Mesenchymal stem cell (in vitro differentiated cells and primary cell): ENCODE data around the gene LPAR3.

Experiments used
- DNase-seq: peaks from one replicate; pipeline ENCODE4 v3.0.0-alpha.2; 2013
- H2AFZ ChIP-seq: one replicate; pipeline ENCODE4 v1.6.1; 2013; ENCODE audit warnings: low read depth, mild to moderate bottlenecking, control low read depth, inconsistent platforms, low read length, moderate library complexity
- H2AK5ac ChIP-seq: 2 replicates; pipeline ENCODE4 v1.6.1; 2013; ENCODE audit warnings: low read length, moderate library complexity, mild to moderate bottlenecking, inconsistent platforms; ENCODE audit not compliant: severe bottlenecking
- H2BK120ac ChIP-seq: one replicate; pipeline ENCODE4 v1.6.1; 2013; ENCODE audit warnings: low read depth, mild to moderate bottlenecking, inconsistent platforms, low read length, moderate library complexity
- H2BK12ac ChIP-seq, 2 experiments: one replicate each; pipeline ENCODE4 v1.6.1; 2013; ENCODE audit warnings: inconsistent platforms in 2 of 2, low read length in 2 of 2, mild to moderate bottlenecking in 2 of 2, moderate library complexity in 2 of 2, control low read depth in 1 of 2
- H2BK15ac ChIP-seq: one replicate; pipeline ENCODE4 v1.6.1; 2013; ENCODE audit warnings: mild to moderate bottlenecking, low read depth, inconsistent platforms; ENCODE audit not compliant: poor library complexity, severe bottlenecking
- H2BK5ac ChIP-seq: 2 replicates; pipeline ENCODE4 v1.6.1; 2013; ENCODE audit warnings: low read depth, mild to moderate bottlenecking, low read length, control low read depth, inconsistent platforms; ENCODE audit not compliant: poor library complexity, severe bottlenecking
- H3K14ac ChIP-seq, 2 experiments: one replicate each; pipeline ENCODE4 v1.6.1; 2013; ENCODE audit warnings: inconsistent platforms in 2 of 2, low read length in 2 of 2, control low read depth in 1 of 2, mild to moderate bottlenecking in 1 of 2, moderate library complexity in 1 of 2
- H3K18ac ChIP-seq, 2 experiments: one replicate each; pipeline ENCODE4 v1.6.1; 2013; ENCODE audit warnings: inconsistent platforms in 2 of 2, low read length in 2 of 2, control low read depth in 1 of 2, low read depth in 1 of 2, mild to moderate bottlenecking in 1 of 2
- H3K23ac ChIP-seq, 2 experiments: one replicate each; pipeline ENCODE4 v1.6.1; 2013; ENCODE audit warnings: inconsistent platforms in 2 of 2, low read length in 2 of 2, mild to moderate bottlenecking in 2 of 2, moderate library complexity in 2 of 2, control low read depth in 1 of 2
- H3K27ac ChIP-seq: 2 replicates; pipeline ENCODE4 v1.5.1; 2013; ENCODE audit warnings: mild to moderate bottlenecking, moderate library complexity, low read length, control low read depth, inconsistent platforms; ENCODE audit not compliant: poor library complexity, severe bottlenecking
- H3K27me3 ChIP-seq, 2 experiments: 2 replicates each; pipeline versions ENCODE4 v1.6.1 to v1.7.0; 2013; ENCODE audit warnings: low read length in 2 of 2, mild to moderate bottlenecking in 2 of 2, moderate library complexity in 2 of 2, control low read depth in 1 of 2, inconsistent platforms in 1 of 2; ENCODE audit not compliant: control insufficient read depth in 1 of 2, insufficient read depth in 1 of 2
- H3K36me3 ChIP-seq, 2 experiments: 2 replicates each; pipeline versions ENCODE4 v1.6.1 to v1.7.0; 2013; ENCODE audit warnings: low read length in 2 of 2, control low read depth in 1 of 2, inconsistent platforms in 1 of 2, low read depth in 1 of 2, mild to moderate bottlenecking in 1 of 2; ENCODE audit not compliant: insufficient read depth in 2 of 2, control insufficient read depth in 1 of 2
- H3K4ac ChIP-seq, 2 experiments: one replicate each; pipeline ENCODE4 v1.6.1; 2013; ENCODE audit warnings: inconsistent platforms in 2 of 2, low read length in 2 of 2, mild to moderate bottlenecking in 2 of 2, moderate library complexity in 2 of 2, control low read depth in 1 of 2, low read depth in 1 of 2
- H3K4me1 ChIP-seq: 2 replicates; pipeline ENCODE4 v1.6.1; 2013; ENCODE audit warnings: low read depth, low read length, control low read depth; ENCODE audit not compliant: control insufficient read depth, insufficient read depth
- H3K4me2 ChIP-seq: 2 replicates; pipeline ENCODE4 v1.6.1; 2013; ENCODE audit warnings: low read length, mild to moderate bottlenecking, inconsistent platforms; ENCODE audit not compliant: poor library complexity, severe bottlenecking
- H3K4me3 ChIP-seq, 2 experiments: 2 replicates each; pipeline versions ENCODE4 v1.5.1 to v1.7.0; 2013; ENCODE audit warnings: low read length in 2 of 2, mild to moderate bottlenecking in 2 of 2, control low read depth in 1 of 2, low read depth in 1 of 2; ENCODE audit not compliant: insufficient read depth in 1 of 2
- H3K79me1 ChIP-seq: replicated peaks from 2 replicates; pipeline ENCODE4 v1.6.1; 2013; ENCODE audit warnings: mild to moderate bottlenecking, control low read depth, low read length, inconsistent platforms; ENCODE audit not compliant: poor library complexity, severe bottlenecking
- H3K9ac ChIP-seq: 2 replicates; pipeline ENCODE4 v1.7.0; 2013; ENCODE audit warnings: mild to moderate bottlenecking, low read length, moderate library complexity
- H3K9me3 ChIP-seq: 2 replicates; pipeline ENCODE4 v1.7.0; 2013; ENCODE audit warnings: mild to moderate bottlenecking, low read length; ENCODE audit not compliant: control insufficient read depth
- H4K8ac ChIP-seq: one replicate; pipeline ENCODE4 v1.6.1; 2013; ENCODE audit warnings: inconsistent platforms, mild to moderate bottlenecking, low read length, moderate library complexity
- H4K91ac ChIP-seq: one replicate; pipeline ENCODE4 v1.6.1; 2013; ENCODE audit warnings: mild to moderate bottlenecking, low read length, inconsistent platforms
- WGBS: methylation state at CpG from one replicate; pipeline ENCODE4 v1.1.7; 2013; ENCODE audit warnings: mixed read lengths; 5-methylcytosine and 5-hydroxymethylcytosine counted together

The LPAR3 gene

GRCh38 chr1:84830136-84830535 lies 62.9 kb downstream of the LPAR3 start:
- Histone ChIP-seq H2BK12ac (no peak overlapping the region), H2AK5ac (no peak overlapping the region), H3K4me1 (no peaks in the 10 kb centered on the region), H3K23ac (peak overlapping the region in 1 of 2 experiments; percentile 14), H2BK15ac (no peak overlapping the region), H3K27me3 (peaks cover 0 to 7% of the 10 kb centered on the region in 2 experiments), H2AFZ (no peak overlapping the region), H3K14ac (peak overlapping the region in 1 of 2 experiments; percentile 28), H3K4me2 (no peak overlapping the region), H3K18ac (no peak overlapping the region), H3K36me3 (no peaks in the 10 kb centered on the region), H2BK120ac (no peak overlapping the region), H3K4me3 (no peak overlapping the region), H2BK5ac (no peak overlapping the region), H3K4ac (no peak overlapping the region), H4K8ac (no peak overlapping the region), H3K27ac (no peak overlapping the region), H3K9ac (no peak overlapping the region), H3K79me1 (no peaks in the 10 kb centered on the region), H3K9me3 (no peaks in the 10 kb centered on the region), H4K91ac (no peak overlapping the region)
- 97% methylated on average over 4 of the region's 5 CpGs for WGBS
- no peak for DNase-seq

GRCh38 chr1:84827976-84828375 lies 65.0 kb downstream of the LPAR3 start:
- H3K4me2 ChIP-seq: no peak overlapping the region
- no peak overlapping the region for H2BK15ac ChIP-seq
- no peak overlapping the region for H3K4me3 ChIP-seq
- H3K23ac ChIP-seq: no peak overlapping the region
- no peak overlapping the region for H2AK5ac ChIP-seq
- no peaks in the 10 kb centered on the region for H3K4me1 ChIP-seq
- H3K14ac ChIP-seq: no peak overlapping the region
- no peak overlapping the region for H2BK120ac ChIP-seq
- H3K79me1 ChIP-seq: no peaks in the 10 kb centered on the region
- DNase-seq: no peak
- peaks cover 0 to 7% of the 10 kb centered on the region in 2 experiments for H3K27me3 ChIP-seq
- no peak overlapping the region for H3K18ac ChIP-seq
- no peak overlapping the region for H2BK5ac ChIP-seq
- H3K4ac ChIP-seq: no peak overlapping the region
- H3K9ac ChIP-seq: no peak overlapping the region
- H3K27ac ChIP-seq: no peak overlapping the region
- no peak overlapping the region for H2AFZ ChIP-seq
- H4K8ac ChIP-seq: no peak overlapping the region
- H4K91ac ChIP-seq: no peak overlapping the region
- no peaks in the 10 kb centered on the region for H3K36me3 ChIP-seq
- WGBS: 83% methylated on average over 1 of the region's 3 CpGs
- H3K9me3 ChIP-seq: no peaks in the 10 kb centered on the region
- H2BK12ac ChIP-seq: no peak overlapping the region

GRCh38 chr1:84827555-84827954 lies 65.5 kb downstream of the LPAR3 start:
- Histone ChIP-seq H3K36me3 (no peaks in the 10 kb centered on the region), H2BK5ac (no peak overlapping the region), H3K79me1 (no peaks in the 10 kb centered on the region), H3K4me2 (no peak overlapping the region), H2AK5ac (no peak overlapping the region), H3K27ac (no peak overlapping the region), H3K4me1 (no peaks in the 10 kb centered on the region), H4K91ac (no peak overlapping the region), H3K14ac (no peak overlapping the region), H3K9ac (no peak overlapping the region), H3K4me3 (no peak overlapping the region), H3K23ac (no peak overlapping the region), H2BK12ac (no peak overlapping the region), H3K4ac (no peak overlapping the region), H3K9me3 (no peaks in the 10 kb centered on the region), H3K27me3 (peaks cover 0 to 7% of the 10 kb centered on the region in 2 experiments), H2BK120ac (no peak overlapping the region), H3K18ac (no peak overlapping the region), H2AFZ (no peak overlapping the region), H2BK15ac (no peak overlapping the region), H4K8ac (no peak overlapping the region)
- 93% methylated on average over 3 of the region's 3 CpGs for WGBS
- no peak for DNase-seq

- H3K18ac ChIP-seq: no peak overlapping the region
- WGBS: 86% methylated on average over 3 of the region's 3 CpGs
Observed at GRCh38 chr1:84825161-84825560, 67.8 kb downstream of the LPAR3 start.

More at GRCh38 chr1:84825161-84825560, 67.8 kb downstream of the LPAR3 start:
- Histone ChIP-seq H3K36me3 (no peaks in the 10 kb centered on the region), H3K4me3 (no peak overlapping the region), H2BK5ac (no peak overlapping the region), H4K91ac (no peak overlapping the region), H3K23ac (no peak overlapping the region), H2AK5ac (no peak overlapping the region), H3K27ac (no peak overlapping the region), H3K4me2 (no peak overlapping the region), H2BK120ac (no peak overlapping the region), H3K9me3 (no peaks in the 10 kb centered on the region), H2BK12ac (no peak overlapping the region), H4K8ac (no peak overlapping the region), H3K4ac (no peak overlapping the region), H3K27me3 (peaks cover 0 to 6% of the 10 kb centered on the region in 2 experiments), H3K9ac (no peak overlapping the region), H3K79me1 (no peaks in the 10 kb centered on the region), H3K4me1 (no peaks in the 10 kb centered on the region), H2BK15ac (no peak overlapping the region), H2AFZ (no peak overlapping the region), H3K14ac (no peak overlapping the region)
- DNase-seq: no peak
